GM10248 (cell line): ENCODE data around the gene RUVBL2.
"Not testable (repeated sequence)": the region's sequence is repeated elsewhere in the genome, so short reads cannot be mapped to it uniquely, and the experiment has no call there.

Experiments used
- CTCF ChIA-PET: fragments of 300-600 bp; sonication (Branson Sonifier 250); formaldehyde crosslinking; extraction: SDS; loops from one replicate; lab custom pipeline; 2021; ENCODE audit warnings: antibody characterized with exemption; lab: Yijun Ruan, JAX
- POLR2A ChIA-PET: fragments of 350-650 bp; sonication (Branson Sonifier 250); formaldehyde crosslinking; extraction: SDS; loops from one replicate; lab custom pipeline; 2020; ENCODE audit warnings: antibody characterized with exemption; lab: Yijun Ruan, JAX
- DNase-seq: peaks from one replicate; pipeline ENCODE4 v3.0.0; 2012; ENCODE audit errors: extremely low spot score
- CTCF ChIP-seq: IDR thresholded peaks from 2 replicates; pipeline ENCODE4 v1.5.1; 2012; ENCODE audit warnings: mild to moderate bottlenecking, low read depth; ENCODE audit errors: extremely low read depth, missing control alignments, control extremely low read depth

RUVBL2 gene

GRCh38 chr19:49017666-49018351 is 24.1 kb downstream of the RUVBL2 start:
- POLR2A ChIA-PET, result interaction anchor here (0.6 kb wide), 1 partner anchor 143 kb away, joined by 6 read pairs; no protein-coding TSS in a partner anchor
- CTCF ChIA-PET, result interaction anchor here (1.1 to 3.6 kb wide), 8 partner anchors 9 to 89 kb away, joined by 3 to 28 read pairs (median 5); partner anchors contain the start of genes GYS1 and RUVBL2
- TF ChIP-seq CTCF, result peak; percentile 53
- DNase-seq, result peak; percentile 79

- DNase-seq, result not testable (repeated sequence)
- CTCF ChIA-PET, result interaction anchor here (0.6 to 3.6 kb wide), 12 partner anchors 10 to 283 kb away, joined by 3 to 28 read pairs (median 5); partner anchors contain the start of genes CGB2, GYS1 and RUVBL2
- POLR2A ChIA-PET, result interaction anchor here (1.0 to 1.2 kb wide), 2 partner anchors 19 to 76 kb away, joined by 3 read pairs; no protein-coding TSS in a partner anchor
Measured at GRCh38 chr19:49018388-49019241, 24.9 kb downstream of the RUVBL2 start.

GRCh38 chr19:49019242-49019932 is 25.7 kb downstream of the RUVBL2 start:
- POLR2A ChIA-PET, result interaction anchor here (1.0 to 1.2 kb wide), 2 partner anchors 20 to 76 kb away, joined by 3 read pairs; no protein-coding TSS in a partner anchor
- DNase-seq, result peak; percentile 84
- peak; percentile 5 for TF ChIP-seq CTCF
- CTCF ChIA-PET, result interaction anchor here (0.6 to 3.6 kb wide), 10 partner anchors 11 to 306 kb away, joined by 3 to 28 read pairs (median 3); partner anchors contain the start of genes CGB2, GYS1 and RUVBL2

- POLR2A ChIA-PET, result interaction anchor here (0.6 kb wide), 1 partner anchor 27 kb away, joined by 3 read pairs; the partner anchor contains the start of gene GYS1
- no peak for DNase-seq
- no peak for TF ChIP-seq CTCF
- CTCF ChIA-PET, result interaction anchor here (1.2 to 3.6 kb wide), 6 partner anchors 20 to 307 kb away, joined by 3 to 28 read pairs (median 4); partner anchors contain the start of gene RUVBL2
Measured at GRCh38 chr19:49020342-49020741, 26.7 kb downstream of the RUVBL2 start.

- CTCF ChIA-PET, result interaction anchor here (1.2 to 1.8 kb wide), 3 partner anchors 23 to 48 kb away, joined by 3 to 7 read pairs (median 4); partner anchors contain the start of gene RUVBL2
Measured at GRCh38 chr19:49020931-49021895, 27.5 kb downstream of the RUVBL2 start.

More at GRCh38 chr19:49020931-49021895, 27.5 kb downstream of the RUVBL2 start:
- no peak for TF ChIP-seq CTCF
- POLR2A ChIA-PET, result no interaction called here
- DNase-seq, result no peak
